ENCODE measurements around the gene GSKIP.

GSKIP gene

DNA sequence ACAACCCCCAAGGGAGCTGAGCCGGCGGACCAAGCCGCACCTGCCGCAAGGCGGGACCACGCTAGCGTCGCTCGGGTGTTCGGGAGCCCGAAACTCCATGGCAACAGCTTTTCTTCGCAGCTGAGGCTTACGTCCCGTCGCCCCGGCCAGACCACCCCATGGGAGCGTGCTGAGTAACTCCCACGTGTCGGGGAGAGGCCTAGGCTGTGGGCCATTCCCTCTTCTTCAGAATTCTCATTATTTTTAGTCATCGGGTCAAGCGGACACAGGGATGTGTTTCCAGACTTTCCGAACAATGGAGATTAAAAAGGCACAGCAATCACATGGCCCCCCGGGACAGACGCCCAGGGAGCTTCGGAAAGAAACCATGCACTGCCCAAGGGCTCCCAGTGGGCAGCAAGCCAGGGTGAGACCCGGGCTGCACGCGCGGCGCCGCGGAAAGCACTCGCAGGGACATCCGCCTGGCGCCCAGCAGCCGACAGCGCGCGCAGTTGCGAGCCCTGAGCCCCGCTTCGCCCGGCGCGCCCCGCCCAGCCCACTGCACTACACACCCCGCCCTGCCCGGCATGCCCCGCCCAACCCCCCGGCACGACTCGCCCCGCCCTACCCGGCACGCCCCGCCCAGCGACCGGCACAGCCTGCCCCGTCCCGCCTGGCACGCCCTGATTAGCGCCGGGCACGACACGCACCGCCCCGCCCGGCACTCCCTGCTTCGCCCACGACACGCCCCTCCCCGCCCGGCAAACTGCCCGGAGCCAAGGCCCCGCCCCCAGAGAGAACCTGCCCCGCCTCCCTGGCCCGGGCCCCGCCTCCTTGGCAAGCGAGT is 28.2 kb downstream of the GSKIP start (continued):
- TF ChIP-seq, protein P1, sequence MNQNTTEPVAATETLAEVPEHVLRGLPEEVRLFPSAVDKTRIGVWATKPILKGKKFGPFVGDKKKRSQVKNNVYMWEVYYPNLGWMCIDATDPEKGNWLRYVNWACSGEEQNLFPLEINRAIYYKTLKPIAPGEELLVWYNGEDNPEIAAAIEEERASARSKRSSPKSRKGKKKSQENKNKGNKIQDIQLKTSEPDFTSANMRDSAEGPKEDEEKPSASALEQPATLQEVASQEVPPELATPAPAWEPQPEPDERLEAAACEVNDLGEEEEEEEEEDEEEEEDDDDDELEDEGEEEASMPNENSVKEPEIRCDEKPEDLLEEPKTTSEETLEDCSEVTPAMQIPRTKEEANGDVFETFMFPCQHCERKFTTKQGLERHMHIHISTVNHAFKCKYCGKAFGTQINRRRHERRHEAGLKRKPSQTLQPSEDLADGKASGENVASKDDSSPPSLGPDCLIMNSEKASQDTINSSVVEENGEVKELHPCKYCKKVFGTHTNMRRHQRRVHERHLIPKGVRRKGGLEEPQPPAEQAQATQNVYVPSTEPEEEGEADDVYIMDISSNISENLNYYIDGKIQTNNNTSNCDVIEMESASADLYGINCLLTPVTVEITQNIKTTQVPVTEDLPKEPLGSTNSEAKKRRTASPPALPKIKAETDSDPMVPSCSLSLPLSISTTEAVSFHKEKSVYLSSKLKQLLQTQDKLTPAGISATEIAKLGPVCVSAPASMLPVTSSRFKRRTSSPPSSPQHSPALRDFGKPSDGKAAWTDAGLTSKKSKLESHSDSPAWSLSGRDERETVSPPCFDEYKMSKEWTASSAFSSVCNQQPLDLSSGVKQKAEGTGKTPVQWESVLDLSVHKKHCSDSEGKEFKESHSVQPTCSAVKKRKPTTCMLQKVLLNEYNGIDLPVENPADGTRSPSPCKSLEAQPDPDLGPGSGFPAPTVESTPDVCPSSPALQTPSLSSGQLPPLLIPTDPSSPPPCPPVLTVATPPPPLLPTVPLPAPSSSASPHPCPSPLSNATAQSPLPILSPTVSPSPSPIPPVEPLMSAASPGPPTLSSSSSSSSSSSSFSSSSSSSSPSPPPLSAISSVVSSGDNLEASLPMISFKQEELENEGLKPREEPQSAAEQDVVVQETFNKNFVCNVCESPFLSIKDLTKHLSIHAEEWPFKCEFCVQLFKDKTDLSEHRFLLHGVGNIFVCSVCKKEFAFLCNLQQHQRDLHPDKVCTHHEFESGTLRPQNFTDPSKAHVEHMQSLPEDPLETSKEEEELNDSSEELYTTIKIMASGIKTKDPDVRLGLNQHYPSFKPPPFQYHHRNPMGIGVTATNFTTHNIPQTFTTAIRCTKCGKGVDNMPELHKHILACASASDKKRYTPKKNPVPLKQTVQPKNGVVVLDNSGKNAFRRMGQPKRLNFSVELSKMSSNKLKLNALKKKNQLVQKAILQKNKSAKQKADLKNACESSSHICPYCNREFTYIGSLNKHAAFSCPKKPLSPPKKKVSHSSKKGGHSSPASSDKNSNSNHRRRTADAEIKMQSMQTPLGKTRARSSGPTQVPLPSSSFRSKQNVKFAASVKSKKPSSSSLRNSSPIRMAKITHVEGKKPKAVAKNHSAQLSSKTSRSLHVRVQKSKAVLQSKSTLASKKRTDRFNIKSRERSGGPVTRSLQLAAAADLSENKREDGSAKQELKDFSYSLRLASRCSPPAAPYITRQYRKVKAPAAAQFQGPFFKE (tag by site-specific recombination; IDR thresholded peaks at IDR 0.05; ENCODE audit: borderline replicate concordance): no peak
- TF ChIP-seq SP3 (tag by site-specific recombination; IDR thresholded peaks at IDR 0.05) (peak; percentile 84), MEIS1 (CRISPR knock-in tag; IDR thresholded peaks at IDR 0.05; ENCODE audit: borderline replicate concordance) (no peak), SCRT2 (tag by site-specific recombination; IDR thresholded peaks at IDR 0.05) (no peak), ZEB2 (tag by site-specific recombination; IDR thresholded peaks at IDR 0.05) (peak; percentile 64; the same call in 1 of the 2 replicates), KLF9 (tag by site-specific recombination; IDR thresholded peaks at IDR 0.05; ENCODE audit: low read depth) (peak; percentile 96), SETDB1 (IDR thresholded peaks at IDR 0.05; ENCODE audit: insufficient read length, low read length) (no peak), GLIS1 (tag by site-specific recombination; IDR thresholded peaks at IDR 0.05) (peak; percentile 79), IKZF3 (tag by site-specific recombination; IDR thresholded peaks at IDR 0.05) (0 out of 2 replicates have a peak, but pooled peaks have one; percentile 22), ZIC2 (tag by site-specific recombination; IDR thresholded peaks at IDR 0.05) (peak; percentile 93), KLF10 (tag by site-specific recombination; IDR thresholded peaks at IDR 0.05) (0 out of 2 replicates have a peak, but pooled peaks have one; percentile 45), ZNF558 (tag by site-specific recombination; IDR thresholded peaks at IDR 0.05) (no peak), ZNF549 (tag by site-specific recombination; IDR thresholded peaks at IDR 0.05) (no peak), ZNF214 (tag by site-specific recombination; IDR thresholded peaks at IDR 0.05; ENCODE audit: borderline replicate concordance) (no peak), ZNF837 (tag by site-specific recombination; IDR thresholded peaks at IDR 0.05) (no peak), HOXA7 (CRISPR knock-in tag; IDR thresholded peaks at IDR 0.05; ENCODE audit: borderline replicate concordance) (no peak), ZNF248 (tag by site-specific recombination; IDR thresholded peaks at IDR 0.05) (no peak), MYNN (tag by site-specific recombination; IDR thresholded peaks at IDR 0.05; ENCODE audit: borderline replicate concordance) (0 out of 2 replicates have a peak, but pooled peaks have one; percentile 44), ZNF768 (tag by site-specific recombination; IDR thresholded peaks at IDR 0.05) (no peak), YY2 (tag by site-specific recombination; IDR thresholded peaks at IDR 0.05) (no peak), ZFP37 (tag by site-specific recombination; IDR thresholded peaks at IDR 0.05) (0 out of 2 replicates have a peak, but pooled peaks have one; percentile 52)
- TF ChIP-seq, protein P2, sequence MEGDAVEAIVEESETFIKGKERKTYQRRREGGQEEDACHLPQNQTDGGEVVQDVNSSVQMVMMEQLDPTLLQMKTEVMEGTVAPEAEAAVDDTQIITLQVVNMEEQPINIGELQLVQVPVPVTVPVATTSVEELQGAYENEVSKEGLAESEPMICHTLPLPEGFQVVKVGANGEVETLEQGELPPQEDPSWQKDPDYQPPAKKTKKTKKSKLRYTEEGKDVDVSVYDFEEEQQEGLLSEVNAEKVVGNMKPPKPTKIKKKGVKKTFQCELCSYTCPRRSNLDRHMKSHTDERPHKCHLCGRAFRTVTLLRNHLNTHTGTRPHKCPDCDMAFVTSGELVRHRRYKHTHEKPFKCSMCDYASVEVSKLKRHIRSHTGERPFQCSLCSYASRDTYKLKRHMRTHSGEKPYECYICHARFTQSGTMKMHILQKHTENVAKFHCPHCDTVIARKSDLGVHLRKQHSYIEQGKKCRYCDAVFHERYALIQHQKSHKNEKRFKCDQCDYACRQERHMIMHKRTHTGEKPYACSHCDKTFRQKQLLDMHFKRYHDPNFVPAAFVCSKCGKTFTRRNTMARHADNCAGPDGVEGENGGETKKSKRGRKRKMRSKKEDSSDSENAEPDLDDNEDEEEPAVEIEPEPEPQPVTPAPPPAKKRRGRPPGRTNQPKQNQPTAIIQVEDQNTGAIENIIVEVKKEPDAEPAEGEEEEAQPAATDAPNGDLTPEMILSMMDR (tag by site-specific recombination; IDR thresholded peaks at IDR 0.05): no peak; the same call in 1 of the 2 replicates
- TF ChIP-seq, protein P3, sequence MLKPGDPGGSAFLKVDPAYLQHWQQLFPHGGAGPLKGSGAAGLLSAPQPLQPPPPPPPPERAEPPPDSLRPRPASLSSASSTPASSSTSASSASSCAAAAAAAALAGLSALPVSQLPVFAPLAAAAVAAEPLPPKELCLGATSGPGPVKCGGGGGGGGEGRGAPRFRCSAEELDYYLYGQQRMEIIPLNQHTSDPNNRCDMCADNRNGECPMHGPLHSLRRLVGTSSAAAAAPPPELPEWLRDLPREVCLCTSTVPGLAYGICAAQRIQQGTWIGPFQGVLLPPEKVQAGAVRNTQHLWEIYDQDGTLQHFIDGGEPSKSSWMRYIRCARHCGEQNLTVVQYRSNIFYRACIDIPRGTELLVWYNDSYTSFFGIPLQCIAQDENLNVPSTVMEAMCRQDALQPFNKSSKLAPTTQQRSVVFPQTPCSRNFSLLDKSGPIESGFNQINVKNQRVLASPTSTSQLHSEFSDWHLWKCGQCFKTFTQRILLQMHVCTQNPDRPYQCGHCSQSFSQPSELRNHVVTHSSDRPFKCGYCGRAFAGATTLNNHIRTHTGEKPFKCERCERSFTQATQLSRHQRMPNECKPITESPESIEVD (tag by site-specific recombination; IDR thresholded peaks at IDR 0.05): no peak
- TF ChIP-seq, protein P4, sequence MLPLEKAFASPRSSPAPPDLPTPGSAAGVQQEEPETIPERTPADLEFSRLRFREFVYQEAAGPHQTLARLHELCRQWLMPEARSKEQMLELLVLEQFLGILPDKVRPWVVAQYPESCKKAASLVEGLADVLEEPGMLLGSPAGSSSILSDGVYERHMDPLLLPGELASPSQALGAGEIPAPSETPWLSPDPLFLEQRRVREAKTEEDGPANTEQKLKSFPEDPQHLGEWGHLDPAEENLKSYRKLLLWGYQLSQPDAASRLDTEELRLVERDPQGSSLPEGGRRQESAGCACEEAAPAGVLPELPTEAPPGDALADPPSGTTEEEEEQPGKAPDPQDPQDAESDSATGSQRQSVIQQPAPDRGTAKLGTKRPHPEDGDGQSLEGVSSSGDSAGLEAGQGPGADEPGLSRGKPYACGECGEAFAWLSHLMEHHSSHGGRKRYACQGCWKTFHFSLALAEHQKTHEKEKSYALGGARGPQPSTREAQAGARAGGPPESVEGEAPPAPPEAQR (tag by site-specific recombination; IDR thresholded peaks at IDR 0.05): no peak
- TF ChIP-seq, protein P5, sequence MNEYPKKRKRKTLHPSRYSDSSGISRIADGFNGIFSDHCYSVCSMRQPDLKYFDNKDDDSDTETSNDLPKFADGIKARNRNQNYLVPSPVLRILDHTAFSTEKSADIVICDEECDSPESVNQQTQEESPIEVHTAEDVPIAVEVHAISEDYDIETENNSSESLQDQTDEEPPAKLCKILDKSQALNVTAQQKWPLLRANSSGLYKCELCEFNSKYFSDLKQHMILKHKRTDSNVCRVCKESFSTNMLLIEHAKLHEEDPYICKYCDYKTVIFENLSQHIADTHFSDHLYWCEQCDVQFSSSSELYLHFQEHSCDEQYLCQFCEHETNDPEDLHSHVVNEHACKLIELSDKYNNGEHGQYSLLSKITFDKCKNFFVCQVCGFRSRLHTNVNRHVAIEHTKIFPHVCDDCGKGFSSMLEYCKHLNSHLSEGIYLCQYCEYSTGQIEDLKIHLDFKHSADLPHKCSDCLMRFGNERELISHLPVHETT (tag by site-specific recombination; IDR thresholded peaks at IDR 0.05): no peak
- TF ChIP-seq, protein P6, sequence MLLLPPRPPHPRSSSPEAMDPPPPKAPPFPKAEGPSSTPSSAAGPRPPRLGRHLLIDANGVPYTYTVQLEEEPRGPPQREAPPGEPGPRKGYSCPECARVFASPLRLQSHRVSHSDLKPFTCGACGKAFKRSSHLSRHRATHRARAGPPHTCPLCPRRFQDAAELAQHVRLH (tag by site-specific recombination; IDR thresholded peaks at IDR 0.05): no peak
